K562 (cell line): Measurements from ENCODE around the gene DYNC2I2.

Experiments used
- ESRRA ChIP-seq: fragments of 450-650 bp; IDR thresholded peaks from 2 replicates; pipeline ENCODE4 v1.6.1; 2014; ENCODE audit warnings: low read depth, mild to moderate bottlenecking, moderate library complexity, borderline replicate concordance
- EZH2 ChIP-seq: IDR thresholded peaks from 2 replicates; pipeline ENCODE4 v1.6.1; 2012; ENCODE audit warnings: low read depth, mild to moderate bottlenecking, inconsistent platforms, low read length, borderline replicate concordance
- NFE2 ChIP-seq: IDR thresholded peaks from 2 replicates; pipeline ENCODE4 v1.6.1; 2014; ENCODE audit warnings: antibody characterized with exemption, low read depth
- REST ChIP-seq, 2 experiments: fragments of 450-650 bp; formaldehyde crosslinking in 1 of 2; IDR thresholded peaks; 2 replicates each; pipeline versions ENCODE4 v1.4.0 to v1.6.1; 2014 to 2020; ENCODE audit warnings: mild to moderate bottlenecking in 2 of 2, borderline replicate concordance in 1 of 2, low read depth in 1 of 2
- TF ChIP-seq, protein P1 (sequence below): IDR thresholded peaks from 3 replicates; pipeline ENCODE4 v1.6.1; 2011; ENCODE audit warnings: borderline replicate concordance, mild to moderate bottlenecking; ENCODE audit not compliant: insufficient read length, insufficient read depth
- TF ChIP-seq, protein P2 (sequence below): fragments of 150-350 bp; conservative IDR thresholded peaks from 2 replicates; pipeline ENCODE4 v1.6.1; 2014; ENCODE audit warnings: low read length
- TF ChIP-seq, protein P3 (sequence below): fragments of 250-450 bp; sonication (Bioruptor Pico); IDR thresholded peaks from 2 replicates; pipeline ENCODE4 v1.8.0; 2021; ENCODE audit warnings: moderate library complexity, mild to moderate bottlenecking, inconsistent platforms

DNA sequence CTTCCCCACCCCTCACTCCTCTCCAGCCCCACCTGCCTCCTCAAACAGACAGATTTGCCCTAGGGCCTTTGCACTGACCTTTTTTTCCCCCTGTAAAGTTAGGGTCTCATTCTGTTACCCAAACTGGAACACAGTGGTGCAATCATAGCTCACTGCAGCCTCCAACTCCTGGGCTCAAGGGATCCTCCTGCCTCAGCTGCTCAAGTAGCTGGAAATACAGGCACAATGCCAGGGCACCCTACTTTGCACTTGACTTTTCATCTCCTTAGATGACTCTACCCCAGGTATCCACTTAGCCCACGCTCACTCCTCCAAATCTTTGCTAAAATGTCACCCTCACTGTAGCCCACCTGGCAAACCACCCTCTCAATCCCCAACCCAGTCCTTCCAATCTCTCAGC, 2.2 kb downstream of the DYNC2I2 start:
- TF ChIP-seq, protein P1, sequence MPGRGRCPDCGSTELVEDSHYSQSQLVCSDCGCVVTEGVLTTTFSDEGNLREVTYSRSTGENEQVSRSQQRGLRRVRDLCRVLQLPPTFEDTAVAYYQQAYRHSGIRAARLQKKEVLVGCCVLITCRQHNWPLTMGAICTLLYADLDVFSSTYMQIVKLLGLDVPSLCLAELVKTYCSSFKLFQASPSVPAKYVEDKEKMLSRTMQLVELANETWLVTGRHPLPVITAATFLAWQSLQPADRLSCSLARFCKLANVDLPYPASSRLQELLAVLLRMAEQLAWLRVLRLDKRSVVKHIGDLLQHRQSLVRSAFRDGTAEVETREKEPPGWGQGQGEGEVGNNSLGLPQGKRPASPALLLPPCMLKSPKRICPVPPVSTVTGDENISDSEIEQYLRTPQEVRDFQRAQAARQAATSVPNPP = no peak
- TF ChIP-seq NFE2 (no peak), REST (IDR thresholded peaks at IDR 0.05; ENCODE audit: borderline replicate concordance) (no peak), REST (CRISPR knock-in tag; IDR thresholded peaks at IDR 0.05; ENCODE audit: low read depth) (no peak), EZH2 (no peak), ESRRA (no peak)
- TF ChIP-seq, protein P2, sequence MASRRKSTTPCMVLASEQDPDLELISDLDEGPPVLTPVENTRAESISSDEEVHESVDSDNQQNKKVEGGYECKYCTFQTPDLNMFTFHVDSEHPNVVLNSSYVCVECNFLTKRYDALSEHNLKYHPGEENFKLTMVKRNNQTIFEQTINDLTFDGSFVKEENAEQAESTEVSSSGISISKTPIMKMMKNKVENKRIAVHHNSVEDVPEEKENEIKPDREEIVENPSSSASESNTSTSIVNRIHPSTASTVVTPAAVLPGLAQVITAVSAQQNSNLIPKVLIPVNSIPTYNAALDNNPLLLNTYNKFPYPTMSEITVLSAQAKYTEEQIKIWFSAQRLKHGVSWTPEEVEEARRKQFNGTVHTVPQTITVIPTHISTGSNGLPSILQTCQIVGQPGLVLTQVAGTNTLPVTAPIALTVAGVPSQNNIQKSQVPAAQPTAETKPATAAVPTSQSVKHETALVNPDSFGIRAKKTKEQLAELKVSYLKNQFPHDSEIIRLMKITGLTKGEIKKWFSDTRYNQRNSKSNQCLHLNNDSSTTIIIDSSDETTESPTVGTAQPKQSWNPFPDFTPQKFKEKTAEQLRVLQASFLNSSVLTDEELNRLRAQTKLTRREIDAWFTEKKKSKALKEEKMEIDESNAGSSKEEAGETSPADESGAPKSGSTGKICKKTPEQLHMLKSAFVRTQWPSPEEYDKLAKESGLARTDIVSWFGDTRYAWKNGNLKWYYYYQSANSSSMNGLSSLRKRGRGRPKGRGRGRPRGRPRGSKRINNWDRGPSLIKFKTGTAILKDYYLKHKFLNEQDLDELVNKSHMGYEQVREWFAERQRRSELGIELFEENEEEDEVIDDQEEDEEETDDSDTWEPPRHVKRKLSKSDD = no peak
- TF ChIP-seq, protein P3, sequence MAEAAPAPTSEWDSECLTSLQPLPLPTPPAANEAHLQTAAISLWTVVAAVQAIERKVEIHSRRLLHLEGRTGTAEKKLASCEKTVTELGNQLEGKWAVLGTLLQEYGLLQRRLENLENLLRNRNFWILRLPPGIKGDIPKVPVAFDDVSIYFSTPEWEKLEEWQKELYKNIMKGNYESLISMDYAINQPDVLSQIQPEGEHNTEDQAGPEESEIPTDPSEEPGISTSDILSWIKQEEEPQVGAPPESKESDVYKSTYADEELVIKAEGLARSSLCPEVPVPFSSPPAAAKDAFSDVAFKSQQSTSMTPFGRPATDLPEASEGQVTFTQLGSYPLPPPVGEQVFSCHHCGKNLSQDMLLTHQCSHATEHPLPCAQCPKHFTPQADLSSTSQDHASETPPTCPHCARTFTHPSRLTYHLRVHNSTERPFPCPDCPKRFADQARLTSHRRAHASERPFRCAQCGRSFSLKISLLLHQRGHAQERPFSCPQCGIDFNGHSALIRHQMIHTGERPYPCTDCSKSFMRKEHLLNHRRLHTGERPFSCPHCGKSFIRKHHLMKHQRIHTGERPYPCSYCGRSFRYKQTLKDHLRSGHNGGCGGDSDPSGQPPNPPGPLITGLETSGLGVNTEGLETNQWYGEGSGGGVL (CRISPR knock-in tag) = no peak
